NCI-H2227 treated with DMSO at 0.1 percent for 48 hours (cell line): ENCODE measurements around the gene PRR33.

Experiments used
- DNase-seq: peaks from one replicate; lab custom pipeline; 2025; lab: John Stamatoyannopoulos, UW

The PRR33 gene

GRCh38 chr11:1847006-1847735 is 44.5 kb downstream of the PRR33 start:
- no peak for DNase-seq

GRCh38 chr11:1846453-1846932 is 45.2 kb downstream of the PRR33 start:
- no peak for DNase-seq

GRCh38 chr11:1845561-1846452 is 45.9 kb downstream of the PRR33 start:
- DNase-seq = no peak

- no peak for DNase-seq
These were observed 46.6 kb downstream of the PRR33 start for GRCh38 chr11:1845095-1845429.

GRCh38 chr11:1844221-1845094 is 47.2 kb downstream of the PRR33 start:
- no peak for DNase-seq

GRCh38 chr11:1843796-1844195 is 47.9 kb downstream of the PRR33 start:
- no peak for DNase-seq

GRCh38 chr11:1843098-1843473 is 48.6 kb downstream of the PRR33 start:
- DNase-seq = no peak

GRCh38 chr11:1842149-1843097 is 49.3 kb downstream of the PRR33 start:
- DNase-seq = no peak

- no peak for DNase-seq
These were observed 50.1 kb downstream of the PRR33 start for GRCh38 chr11:1841511-1842148.

- DNase-seq = no peak
These were observed 50.8 kb downstream of the PRR33 start for GRCh38 chr11:1840780-1841480.

- no peak for DNase-seq
These were observed 51.5 kb downstream of the PRR33 start for GRCh38 chr11:1839924-1840779.

GRCh38 chr11:1839204-1839923 is 52.3 kb downstream of the PRR33 start:
- no peak for DNase-seq

GRCh38 chr11:1838426-1839144 is 53.1 kb downstream of the PRR33 start, which contains the start of gene TNNI2:
Gene TNNI2, plus strand, starts transcription at chr11:1838981. Its CDS starts 716 bp downstream, at chr11:1839697.
- no peak for DNase-seq
